Motor neuron (in vitro differentiated cells): ENCODE measurements around the gene TDRD9. TPM values are rescaled to one million over a fixed set of nuclear protein-coding genes. Genes with fewer than 3 reads are reported as not detected.
A peak's percentile ranks its signal among the peaks of the same experiment; 100 is the strongest.

Experiments used
- ATAC-seq, 8 experiments: fragments of 200-7000 bp; cut with Tn5 transposase; replicated peaks in 6 of 8; 2 replicates each; pipeline ENCODE4 v1.8.0; 2021; ENCODE audit warnings: mild to moderate bottlenecking in 8 of 8, moderate library complexity in 8 of 8
- H3K27ac ChIP-seq, 2 donors: fragments of 250-450 bp; sonication (Bioruptor Pico); 2 replicates each; pipeline ENCODE4 v1.9.0; 2021; ENCODE audit warnings: antibody characterized with exemption in 2 of 2, mild to moderate bottlenecking in 2 of 2, moderate library complexity in 1 of 2
- H3K4me1 ChIP-seq, 2 donors: fragments of 250-450 bp; sonication (Bioruptor Pico); replicated peaks in 1 of 2; 2 replicates each; pipeline ENCODE4 v1.6.1; 2021; ENCODE audit warnings: antibody characterized with exemption in 2 of 2, mild to moderate bottlenecking in 2 of 2, moderate library complexity in 1 of 2
- H3K4me3 ChIP-seq, 5 donors: fragments of 250-450 bp; sonication (Bioruptor Pico); 2 replicates each; pipeline ENCODE4 v1.9.0; 2021; ENCODE audit warnings: antibody characterized with exemption in 5 of 5, mild to moderate bottlenecking in 5 of 5, moderate library complexity in 4 of 5
- WGBS, 10 experiments: fragments of 450-650 bp; shearing (Covaris generic); methylation state at CpG; one replicate each; pipeline ENCODE4 v1.0.0; 2022; 5-methylcytosine and 5-hydroxymethylcytosine counted together
- in situ Hi-C, 9 experiments: fragments of 400-800 bp; cut with MboI; loops; one replicate each; pipeline ENCODE4 v1.15.0; 2021; ENCODE audit warnings: low sequenced_read_pairs in 9 of 9, low pct_unique_long_range_greater_than_20kb in 2 of 9; ENCODE audit not compliant: unreplicated experiment in 9 of 9
- total RNA-seq, 8 experiments: library from RNA; unstranded; fragments of 300-600 nt; gene quantifications; 2 replicates each; pipeline versions ENCODE4 v1.2.3 to v1.2.4, GENCODE V29; 2022

Gene TDRD9
- total RNA-seq, 8 experiments from 2014 or later: 0.33 TPM; not detected in 7

DNA sequence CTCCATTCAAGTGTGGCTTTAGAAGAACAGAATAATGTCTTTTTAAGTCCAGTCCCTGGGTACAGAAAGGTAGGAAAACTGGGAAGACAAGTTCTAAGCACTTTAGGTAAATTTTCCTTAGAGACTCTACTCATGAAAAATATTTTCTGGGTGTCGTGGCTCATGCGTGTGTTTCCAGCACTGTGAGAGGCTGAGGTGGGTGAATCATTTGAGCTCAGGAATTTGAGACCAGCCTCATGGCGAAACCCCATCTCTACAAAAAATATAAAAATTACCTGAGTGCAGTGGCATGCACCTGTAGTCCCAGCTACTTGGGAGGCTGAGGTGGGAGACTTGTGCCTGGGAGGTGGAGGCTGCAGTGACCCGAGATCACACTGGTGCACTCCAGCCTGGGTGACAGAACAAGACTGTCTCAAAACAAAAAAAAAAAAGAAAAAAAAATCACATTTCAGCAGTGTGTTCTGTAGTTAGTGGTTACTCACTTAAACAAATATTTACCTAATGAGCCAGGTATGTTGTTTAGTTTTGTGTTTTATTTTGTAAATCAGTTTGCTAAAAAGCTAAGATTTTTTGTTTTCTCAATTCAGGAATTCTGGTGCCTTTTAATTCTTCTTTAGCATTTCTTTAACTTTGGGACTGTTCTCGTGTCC is 66.4 kb downstream of the TDRD9 start:
- WGBS, 10 experiments: 0 to 80% (median 43%) methylated on average over 1 to 5 of the region's 5 CpGs; no CpG with 5 or more reads in 2 of the 10 experiments
- Histone ChIP-seq H3K4me3 (no peak overlapping the region), H3K27ac (no peak overlapping the region), H3K4me1 (no peaks in the 10 kb centered on the region)
- no peak for ATAC-seq
- in situ Hi-C loops: loop anchor here in 1 of 9 experiments (25.0 kb wide), 1 partner anchor 182 kb away; no protein-coding TSS in a partner anchor

DNA sequence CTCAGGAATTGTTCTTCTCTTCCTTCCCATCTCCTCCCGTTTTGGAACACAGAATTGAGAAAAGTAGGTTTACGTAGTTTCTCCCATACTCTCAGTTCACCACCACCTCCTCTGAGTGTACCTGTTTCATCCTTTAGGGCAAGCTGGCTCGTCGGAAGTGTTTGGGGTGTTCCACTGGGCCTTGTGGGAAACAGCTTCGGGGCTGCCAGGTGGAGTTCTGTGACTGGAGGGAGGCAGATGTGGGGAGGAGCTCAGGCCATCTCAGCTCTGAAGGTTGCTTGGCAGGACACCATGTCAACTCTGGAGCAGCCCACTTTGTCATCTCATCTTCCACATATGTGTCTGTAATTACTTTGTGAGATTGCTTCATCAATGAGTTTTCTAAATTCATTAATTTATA is 67.6 kb downstream of the TDRD9 start:
- Histone ChIP-seq H3K27ac (no peak overlapping the region), H3K4me1 (no peaks in the 10 kb centered on the region), H3K4me3 (no peak overlapping the region)
- 0 to 100% (median 64%) methylated on average over 1 to 5 of the region's 5 CpGs for WGBS, 10 experiments
- ATAC-seq: no peak
- in situ Hi-C loops: loop anchor here in 1 of 9 experiments (25.0 kb wide), 1 partner anchor 184 kb away; no protein-coding TSS in a partner anchor

DNA sequence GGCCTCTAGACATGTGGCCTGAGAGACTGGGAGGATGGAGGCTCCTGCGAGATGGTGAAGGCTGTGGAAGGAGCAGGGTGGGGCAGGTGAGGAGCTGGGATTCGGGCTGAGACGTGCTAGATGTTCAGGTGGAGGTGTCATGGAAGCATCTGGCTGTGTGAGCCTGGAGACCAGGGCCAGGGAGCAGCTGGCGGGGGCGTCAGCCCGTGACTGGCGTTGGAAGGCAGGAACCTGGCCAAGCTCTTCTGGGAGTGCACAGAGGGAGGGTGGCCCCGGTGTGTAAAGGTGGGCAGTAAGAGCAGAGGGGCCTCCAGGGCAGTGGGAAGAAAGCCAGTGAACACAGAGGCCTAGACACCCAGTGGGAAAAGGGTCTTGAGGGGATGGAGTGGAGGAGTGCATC is 69.1 kb downstream of the TDRD9 start:
- no peak overlapping the region for H3K4me3 ChIP-seq
- no peak overlapping the region for H3K27ac ChIP-seq
- in situ Hi-C loops: loop anchor here in 1 of 9 experiments (25.0 kb wide), 1 partner anchor 185 kb away; no protein-coding TSS in a partner anchor
- 27 to 80% (median 57%) methylated on average over 1 to 7 of the region's 8 CpGs; no CpG with 5 or more reads in 3 of the 10 experiments for WGBS, 10 experiments
- H3K4me1 ChIP-seq: no peaks in the 10 kb centered on the region
- ATAC-seq: no peak

DNA sequence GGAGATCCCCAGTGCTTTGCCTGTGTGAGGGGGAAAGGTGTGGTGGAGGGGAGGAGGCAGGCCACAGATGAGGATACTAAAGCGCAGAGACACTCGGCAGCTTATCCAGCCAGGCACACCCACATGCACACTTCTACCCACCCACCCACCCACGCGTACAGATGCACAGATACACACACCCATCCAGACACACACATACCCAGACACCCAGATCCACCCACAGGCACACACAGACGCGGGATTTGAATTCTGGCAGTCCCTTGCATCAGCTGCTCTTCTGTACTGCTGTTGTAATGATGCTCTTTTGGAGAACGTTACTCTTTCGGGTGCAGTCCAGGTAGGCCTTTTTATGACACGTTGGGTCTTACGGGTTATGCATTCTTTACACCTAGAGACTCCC is 69.8 kb downstream of the TDRD9 start:
- Histone ChIP-seq H3K4me1 (no peaks in the 10 kb centered on the region), H3K27ac (no peak overlapping the region), H3K4me3 (no peak overlapping the region)
- in situ Hi-C loops: loop anchor here in 1 of 9 experiments (25.0 kb wide), 1 partner anchor 186 kb away; no protein-coding TSS in a partner anchor
- no peak for ATAC-seq
- 60 to 100% (median 85%) methylated on average over 1 to 5 of the region's 10 CpGs; no CpG with 5 or more reads in 4 of the 10 experiments for WGBS, 10 experiments

DNA sequence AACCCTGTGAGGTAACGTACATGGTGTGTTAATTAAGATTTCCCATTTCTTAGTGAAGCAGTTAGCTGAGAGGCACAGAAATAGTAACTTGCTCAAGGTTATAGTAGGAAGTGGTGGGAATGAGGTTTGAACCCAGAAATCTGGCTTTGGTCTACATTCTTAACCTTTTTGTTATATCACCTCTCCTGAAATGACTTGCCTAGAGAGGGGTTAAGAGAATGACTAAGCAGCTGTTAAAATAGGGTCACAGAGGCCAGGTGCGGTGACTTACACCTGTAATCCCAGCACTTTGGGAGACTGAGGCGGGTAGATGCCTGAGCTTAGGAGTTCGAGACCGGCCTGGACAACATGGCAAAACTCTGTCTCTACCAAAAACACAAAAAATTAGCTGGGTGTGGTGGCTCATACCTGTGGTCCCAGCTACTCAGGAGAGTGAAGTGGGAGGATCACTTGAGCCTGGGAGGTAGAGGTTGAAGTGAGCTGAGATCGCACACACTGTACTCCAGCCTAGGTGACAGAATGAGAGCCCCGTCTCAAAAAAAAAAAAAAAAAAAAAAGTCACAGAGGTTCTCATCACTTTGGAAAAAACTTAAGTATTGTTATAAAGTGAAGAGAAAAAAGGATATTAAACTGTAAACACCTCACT is 71.7 kb downstream of the TDRD9 start:
- no peak for ATAC-seq
- Histone ChIP-seq H3K27ac (no peak overlapping the region), H3K4me3 (no peak overlapping the region), H3K4me1 (no peaks in the 10 kb centered on the region)
- in situ Hi-C loops: loop anchor here in 1 of 9 experiments (25.0 kb wide), 1 partner anchor 188 kb away; no protein-coding TSS in a partner anchor
- WGBS, 10 experiments: 30 to 97% (median 81%) methylated on average over 3 to 7 of the region's 7 CpGs; no CpG with 5 or more reads in 1 of the 10 experiments

DNA sequence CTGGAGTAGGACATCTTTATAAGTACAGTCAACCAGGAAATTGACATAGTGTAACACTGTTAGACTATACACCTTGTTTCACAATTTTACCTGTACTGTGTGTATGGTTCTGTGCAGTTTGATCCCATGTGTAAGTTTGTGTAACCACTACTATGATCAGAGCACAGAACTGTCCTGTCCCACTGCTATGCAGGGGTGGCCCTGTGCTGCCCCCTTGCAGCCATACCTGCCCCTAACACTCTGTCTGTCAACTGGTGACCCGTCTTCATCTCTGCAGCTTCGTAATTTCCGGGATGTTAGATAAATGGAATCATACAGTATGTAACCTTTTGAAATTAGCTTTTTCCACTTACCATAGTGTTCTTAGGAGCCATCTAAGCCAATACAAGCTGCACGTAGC is 72.7 kb downstream of the TDRD9 start:
- Histone ChIP-seq H3K4me3 (no peak overlapping the region), H3K4me1 (no peaks in the 10 kb centered on the region), H3K27ac (no peak overlapping the region)
- WGBS, 10 experiments: 46 to 83% (median 75%) methylated on average over 2 to 4 of the region's 4 CpGs; no CpG with 5 or more reads in 3 of the 10 experiments
- in situ Hi-C loops: no loop called here
- ATAC-seq: peak in 1 of 8 experiments; percentile 48

DNA sequence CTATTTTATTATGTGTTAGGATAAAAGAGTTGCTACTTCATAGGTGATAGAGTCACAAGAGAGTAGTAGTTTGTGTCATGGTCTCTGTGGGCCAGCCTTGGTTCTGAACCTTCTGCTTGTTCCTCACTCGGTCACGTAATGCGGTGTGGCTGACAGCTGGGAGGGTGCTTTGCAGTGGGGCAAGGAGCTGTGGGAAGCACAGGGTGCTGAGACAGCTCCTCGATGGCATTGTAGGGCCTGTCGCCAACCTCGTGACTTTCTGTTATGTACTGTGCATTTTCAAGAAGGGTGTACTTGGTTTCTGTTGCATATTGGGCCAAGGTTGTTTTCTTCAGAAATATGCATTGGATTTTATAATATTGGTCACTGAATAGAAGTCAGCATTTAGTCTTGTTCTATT is 75.4 kb downstream of the TDRD9 start:
- in situ Hi-C loops: no loop called here
- H3K4me1 ChIP-seq: no peaks in the 10 kb centered on the region
- ATAC-seq: peak in 2 of 8 experiments; percentile 27 to 48
- H3K27ac ChIP-seq: no peak overlapping the region
- WGBS, 10 experiments: 27 to 100% (median 82%) methylated on average over 1 to 6 of the region's 6 CpGs; no CpG with 5 or more reads in 2 of the 10 experiments
- H3K4me3 ChIP-seq: no peak overlapping the region

DNA sequence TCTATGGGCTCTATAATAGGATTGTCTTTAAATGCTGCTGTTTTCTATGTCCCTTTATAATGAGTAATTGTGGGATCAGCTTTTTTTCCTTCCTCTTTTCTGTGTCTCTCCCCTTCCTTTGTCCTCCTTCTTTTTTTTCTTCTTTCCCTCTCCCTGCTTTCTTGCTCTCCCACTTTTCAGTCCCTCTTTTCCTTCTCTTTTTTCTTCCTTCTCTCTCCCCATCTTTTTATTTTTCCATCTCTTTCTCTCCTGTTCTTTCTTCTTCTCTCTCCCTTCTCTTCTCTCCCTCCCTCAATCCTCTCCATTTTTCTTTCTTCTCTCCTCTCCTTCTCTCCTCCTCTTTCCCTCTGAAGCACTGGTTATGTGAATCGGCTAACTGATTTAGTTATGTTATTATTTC is 76.6 kb downstream of the TDRD9 start:
- ATAC-seq: no peak
- WGBS, 10 experiments: 18 to 100% (median 86%) methylated on average over 1 of the region's 1 CpG; no CpG with 5 or more reads in 1 of the 10 experiments
- in situ Hi-C loops: no loop called here

DNA sequence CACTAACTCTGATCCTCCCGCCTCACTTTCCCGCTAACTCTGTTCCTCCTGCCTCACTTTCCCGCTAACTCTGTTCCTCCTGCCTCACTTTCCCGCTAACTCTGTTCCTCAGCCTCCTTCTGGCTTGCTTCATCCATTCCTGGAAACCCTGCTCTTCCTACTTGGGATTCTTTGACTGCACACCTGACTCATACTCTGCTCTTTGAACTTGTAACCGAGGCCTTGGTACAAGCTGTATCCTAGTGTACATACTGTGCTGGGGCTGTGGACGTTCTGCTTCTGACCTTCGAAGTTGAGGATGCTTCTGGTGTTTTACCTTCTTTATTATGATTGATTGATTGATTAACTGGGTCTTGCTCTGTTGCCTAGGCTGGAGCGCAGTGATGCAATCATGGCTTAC is 77.2 kb downstream of the TDRD9 start:
- ATAC-seq: no peak
- Histone ChIP-seq H3K4me3 (no peak overlapping the region), H3K4me1 (no peaks in the 10 kb centered on the region), H3K27ac (no peak overlapping the region)
- WGBS, 10 experiments: 20 to 100% (median 75%) methylated on average over 1 to 8 of the region's 8 CpGs
- in situ Hi-C loops: no loop called here

More for the DNA sequence above, 76.6 kb downstream of the TDRD9 start:
- H3K4me3 ChIP-seq: no peak overlapping the region
- H3K4me1 ChIP-seq: no peaks in the 10 kb centered on the region
- H3K27ac ChIP-seq: no peak overlapping the region

DNA sequence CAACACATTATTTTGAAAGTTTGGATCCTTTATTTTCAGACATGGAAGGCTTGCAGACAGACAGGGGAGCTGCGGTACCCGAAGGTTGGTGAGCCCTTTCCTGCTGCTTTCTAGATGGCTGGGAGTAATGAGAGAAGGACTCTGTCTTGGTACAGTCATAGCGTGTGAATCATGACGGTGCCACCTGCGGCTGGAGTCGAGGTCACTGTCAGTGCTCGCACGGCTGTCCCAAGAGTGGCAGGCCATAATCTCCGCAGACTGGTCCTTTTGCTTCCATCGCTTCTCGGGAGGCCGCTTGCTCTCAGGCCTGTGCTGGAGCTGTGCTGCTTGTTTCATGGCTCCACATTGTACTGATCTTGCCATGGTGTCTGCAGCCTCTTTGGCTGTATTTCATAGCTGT is 78.9 kb downstream of the TDRD9 start:
- in situ Hi-C loops: no loop called here
- 0 to 100% (median 83%) methylated on average over 1 to 12 of the region's 12 CpGs; no CpG with 5 or more reads in 4 of the 10 experiments for WGBS, 10 experiments
- no peaks in the 10 kb centered on the region for H3K4me1 ChIP-seq
- H3K4me3 ChIP-seq: no peak overlapping the region
- no peak overlapping the region for H3K27ac ChIP-seq
- no peak for ATAC-seq

DNA sequence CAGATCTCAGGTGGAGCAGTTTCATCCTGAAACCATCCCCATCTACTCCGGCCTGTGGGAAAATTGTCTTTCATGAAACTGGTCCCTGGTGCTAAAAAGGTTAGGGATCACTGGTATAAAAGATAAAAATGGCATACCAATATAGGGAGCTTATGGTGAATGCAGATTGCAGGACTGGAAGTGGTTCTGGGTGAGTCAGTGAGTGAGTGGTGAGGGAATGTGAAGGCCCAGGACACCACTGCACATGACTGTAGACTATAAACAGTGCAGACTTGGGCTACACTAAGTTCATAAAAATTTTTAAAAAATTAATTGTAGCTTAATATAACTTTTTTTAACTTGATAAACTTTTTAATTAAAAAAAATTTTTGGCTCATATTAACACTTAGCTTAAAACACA is 81.0 kb downstream of the TDRD9 start:
- in situ Hi-C loops: no loop called here
- no peak overlapping the region for H3K27ac ChIP-seq
- ATAC-seq: no peak
- H3K4me1 ChIP-seq: no peaks in the 10 kb centered on the region
- H3K4me3 ChIP-seq: no peak overlapping the region
- WGBS, 10 experiments: 60 to 100% (median 80%) methylated on average over 1 of the region's 1 CpG; no CpG with 5 or more reads in 3 of the 10 experiments

DNA sequence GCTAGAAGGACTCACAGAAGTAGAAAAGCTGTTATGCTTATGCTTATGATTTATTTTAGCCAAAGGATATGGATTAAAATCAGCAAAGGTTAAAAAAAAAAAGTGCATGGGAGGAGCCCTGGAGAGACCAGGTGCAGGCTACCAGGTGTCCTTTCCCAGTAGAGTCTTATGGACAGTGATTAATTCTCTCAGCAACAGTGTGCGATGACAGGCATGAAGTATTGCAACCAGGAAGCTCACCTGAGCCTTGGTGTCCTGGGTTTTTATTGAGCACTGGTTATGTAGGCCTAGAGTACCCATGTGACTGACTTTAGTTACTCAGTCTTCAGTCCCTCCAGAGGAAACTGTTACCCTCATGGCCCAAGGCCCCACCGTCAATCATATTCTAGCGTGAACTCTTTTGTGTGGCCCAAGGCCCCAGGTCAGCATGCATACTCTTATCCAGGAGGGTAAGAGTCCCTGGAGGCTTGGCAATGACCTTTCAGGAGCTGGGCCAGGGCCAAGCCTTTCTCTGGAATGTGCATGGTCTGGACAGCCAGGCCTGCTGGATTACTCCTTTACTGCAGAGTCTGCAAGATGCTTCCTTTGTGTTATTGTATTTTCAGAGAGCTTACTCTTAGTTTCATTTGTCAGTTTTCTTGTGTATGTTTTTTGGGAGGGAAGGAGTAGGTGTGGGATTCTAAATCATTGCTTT is 83.7 kb downstream of the TDRD9 start:
- Histone ChIP-seq H3K27ac (no peak overlapping the region), H3K4me3 (no peak overlapping the region), H3K4me1 (no peaks in the 10 kb centered on the region)
- 60 to 100% (median 90%) methylated on average over 1 to 3 of the region's 3 CpGs; no CpG with 5 or more reads in 5 of the 10 experiments for WGBS, 10 experiments
- ATAC-seq: peak in 1 of 8 experiments; percentile 17
- in situ Hi-C loops: no loop called here

DNA sequence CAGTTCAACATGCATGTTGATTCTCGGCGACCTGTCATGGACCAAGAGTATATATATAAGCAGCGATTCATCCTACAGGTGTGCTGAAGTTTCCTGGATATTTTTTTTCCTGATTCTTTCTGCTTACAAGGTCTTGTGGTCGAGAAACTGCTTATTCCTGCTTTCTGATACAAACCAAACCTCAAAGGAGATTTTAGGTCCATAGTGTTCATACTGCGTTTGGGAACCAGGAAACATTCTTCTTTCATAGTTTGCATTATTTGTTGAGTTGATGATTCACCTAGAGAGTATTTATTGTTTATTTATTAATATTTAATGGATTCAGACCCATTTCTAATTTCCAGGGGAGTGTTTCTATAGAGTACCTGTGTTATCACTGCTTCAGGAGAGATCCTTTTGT is 86.5 kb downstream of the TDRD9 start:
- Histone ChIP-seq H3K4me1 (no peaks in the 10 kb centered on the region), H3K27ac (no peak overlapping the region), H3K4me3 (no peak overlapping the region)
- in situ Hi-C loops: no loop called here
- ATAC-seq: no peak
- WGBS, 10 experiments: 0 to 89% (median 73%) methylated on average over 1 to 5 of the region's 5 CpGs
